ENCODE data around the gene PLXNA4.

The PLXNA4 gene

DNA sequence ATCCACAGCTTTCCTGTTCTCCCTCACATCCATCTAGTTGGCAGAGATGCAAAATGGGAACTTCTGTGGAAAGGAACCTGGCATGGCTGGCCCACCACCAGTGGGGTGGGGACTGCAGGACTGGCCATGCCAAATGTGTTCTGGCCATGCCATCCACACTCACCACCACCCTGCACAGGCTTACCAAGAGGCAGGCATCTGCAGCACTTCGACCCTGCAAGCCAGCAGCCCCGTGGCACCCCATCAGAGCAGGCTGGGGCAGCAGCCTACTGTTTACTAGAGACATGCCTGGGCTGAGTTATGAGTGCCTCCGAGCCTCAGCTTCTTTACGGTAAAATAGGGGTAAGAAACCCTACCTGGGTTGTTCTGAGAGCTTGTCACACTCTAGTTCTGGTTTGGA, 313.1 kb downstream of the PLXNA4 start:
- no peak for DNase-seq (ENCODE audit: low read depth)

- DNase-seq (ENCODE audit: low read depth): no peak
Observed at GRCh38 chr7:132262160-132262470, 314.2 kb downstream of the PLXNA4 start.

DNA sequence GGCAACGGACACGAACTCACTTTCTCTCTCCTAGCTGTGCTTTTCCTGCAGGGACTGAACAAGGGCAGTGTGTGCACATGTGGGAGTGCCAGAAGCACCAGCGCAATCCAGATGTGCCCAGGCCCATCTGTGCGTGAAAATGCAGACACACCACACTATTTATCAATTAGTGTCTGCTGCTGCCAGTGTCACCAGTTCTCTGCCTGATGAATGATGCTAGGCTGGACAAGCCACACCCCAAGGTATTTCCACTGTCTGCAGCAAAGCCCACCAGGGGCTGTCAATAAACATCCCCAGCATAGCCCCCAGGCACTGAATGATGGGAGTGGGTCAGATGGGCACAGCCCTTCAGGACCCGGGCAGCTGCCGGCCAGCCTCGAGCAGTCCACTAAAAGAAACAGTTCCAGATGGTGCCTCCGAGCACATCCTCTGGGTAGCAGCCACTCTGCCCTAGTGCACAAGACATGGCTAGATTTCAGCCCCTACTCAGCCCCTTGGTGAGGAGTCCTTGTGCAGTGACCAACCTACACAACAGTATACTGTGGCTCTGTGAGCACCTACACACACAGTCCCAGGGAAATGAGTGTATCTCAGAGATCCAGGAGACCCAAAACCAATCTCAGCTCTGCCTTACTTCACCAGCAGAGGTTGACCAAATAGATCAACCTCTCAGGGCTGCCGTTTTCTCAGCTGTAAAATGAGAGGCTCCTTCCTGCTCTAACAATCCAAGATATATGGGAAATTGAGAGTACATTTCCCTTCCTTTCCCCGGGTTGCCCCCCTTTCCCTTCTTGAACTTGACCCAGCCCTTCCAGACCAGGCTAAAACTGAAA, 314.7 kb downstream of the PLXNA4 start:
- no peak for DNase-seq (ENCODE audit: low read depth)

DNA sequence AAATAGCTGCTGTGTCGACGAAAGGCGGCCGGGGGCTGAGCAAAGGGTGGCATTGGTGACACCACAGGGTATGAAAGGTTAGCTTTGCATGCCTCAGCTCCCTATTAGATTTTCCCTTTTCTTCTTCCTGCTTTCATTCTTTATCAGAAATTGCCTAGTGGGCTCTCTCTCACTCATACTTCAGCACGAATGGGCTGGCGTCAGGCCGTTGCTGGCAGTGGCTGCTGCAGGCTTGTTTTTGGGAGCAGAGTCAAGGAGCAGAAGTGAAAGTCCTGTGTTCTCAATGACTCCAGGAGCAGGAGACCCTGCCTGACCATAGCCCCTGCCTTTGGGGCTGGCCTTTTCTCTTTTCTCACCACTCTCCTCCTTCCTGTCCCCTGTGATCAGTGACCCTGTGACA, 318.0 kb downstream of the PLXNA4 start:
- DNase-seq (ENCODE audit: low read depth): no peak

DNA sequence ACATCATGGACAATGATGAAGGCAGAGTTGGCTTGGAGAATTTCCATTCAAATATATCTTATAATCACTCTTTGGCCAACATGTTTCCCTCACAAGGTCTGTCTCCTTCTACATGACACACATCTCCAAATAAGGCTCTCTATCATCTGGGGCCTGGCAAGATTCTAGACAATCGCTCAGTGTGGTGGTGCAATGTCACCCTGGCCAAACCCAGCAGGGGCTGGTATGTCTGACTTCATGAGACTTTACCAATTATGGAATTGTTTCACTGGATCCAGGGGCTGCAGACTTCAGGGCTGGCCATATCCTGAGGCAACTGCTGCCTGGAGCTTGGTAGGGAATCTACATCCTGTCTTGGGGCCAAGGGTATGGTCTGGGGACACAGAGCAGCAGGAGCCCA, 319.0 kb downstream of the PLXNA4 start:
- no peak for DNase-seq (ENCODE audit: low read depth)

DNA sequence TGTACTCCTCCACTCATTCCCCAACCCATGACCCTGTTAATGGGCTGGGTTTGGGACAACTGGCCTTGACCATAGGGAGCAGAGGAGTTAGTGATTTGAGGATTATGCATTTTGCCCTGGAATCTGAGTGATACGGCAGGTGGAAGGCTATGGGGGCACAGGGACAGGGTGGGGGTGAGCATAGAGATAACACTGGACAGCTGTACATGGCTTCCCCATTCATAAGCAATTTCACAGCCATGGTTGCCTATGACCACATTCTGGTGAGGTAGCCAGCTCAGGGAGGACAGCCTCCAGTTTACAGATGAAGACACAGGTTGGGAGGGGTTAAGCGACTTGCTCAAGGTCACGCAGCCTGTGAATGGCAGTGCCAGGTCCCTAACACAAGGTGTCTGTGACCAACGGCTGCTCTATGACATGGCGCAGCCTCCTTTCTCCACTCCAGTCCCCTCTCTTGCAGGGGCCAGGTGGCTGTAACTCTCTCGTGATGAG, 319.5 kb downstream of the PLXNA4 start:
- no peak for DNase-seq (ENCODE audit: low read depth)

DNA sequence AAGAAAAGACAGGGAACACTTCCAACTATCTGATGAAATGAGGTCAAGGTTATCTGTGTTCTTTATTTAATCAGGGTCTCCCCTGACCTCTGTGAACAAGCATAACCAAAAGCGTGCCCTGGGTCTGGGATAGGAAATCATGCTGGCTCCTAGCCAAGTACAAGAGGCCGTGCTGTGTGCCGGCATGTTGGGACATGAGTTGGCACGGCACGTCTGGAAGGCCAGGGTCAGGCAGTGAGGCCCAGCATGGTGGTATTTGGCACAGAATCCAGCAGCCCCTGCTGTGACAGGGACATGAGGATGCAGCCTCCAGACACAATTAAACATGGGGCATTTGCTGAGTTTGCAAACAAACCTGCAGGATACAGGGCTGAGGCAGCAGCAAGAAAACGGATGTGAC, 320.4 kb downstream of the PLXNA4 start:
- no peak for DNase-seq (ENCODE audit: low read depth)

DNA sequence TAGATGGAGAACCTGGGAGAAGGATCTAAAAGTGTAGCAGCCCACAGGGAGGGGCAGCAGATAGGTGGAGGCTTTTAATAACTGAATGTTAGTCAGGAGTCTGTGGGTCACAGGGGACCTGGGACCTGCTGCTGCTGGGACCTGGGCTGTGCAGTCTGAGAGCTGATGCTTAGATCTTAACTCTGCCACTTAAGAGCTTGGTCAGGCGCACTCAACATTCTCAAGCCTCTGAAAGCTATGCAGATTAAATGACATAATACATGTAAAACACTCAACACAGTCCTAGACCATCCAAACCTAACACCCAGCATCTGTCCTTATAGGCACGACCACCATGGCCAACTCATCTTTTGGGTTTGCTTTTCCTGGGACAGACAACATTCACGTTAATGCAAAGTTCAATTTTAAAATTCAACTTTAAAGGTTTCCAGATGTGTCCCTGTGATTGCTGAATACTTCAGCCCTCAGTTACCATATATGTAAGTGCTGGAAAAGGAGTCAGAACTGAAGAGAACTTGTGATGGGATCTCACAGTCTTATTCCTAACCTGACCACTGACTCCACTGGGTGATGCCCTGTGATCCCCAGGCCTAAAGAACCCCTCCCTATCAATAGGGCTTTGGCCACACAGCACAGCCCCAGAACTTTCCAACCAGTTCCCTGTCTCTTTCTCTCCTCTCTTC, 321.0 kb downstream of the PLXNA4 start:
- no peak for DNase-seq (ENCODE audit: low read depth)

GRCh38 chr7:132254455-132254854, 321.8 kb downstream of the PLXNA4 start:
- no peak for DNase-seq (ENCODE audit: low read depth)

- DNase-seq (ENCODE audit: low read depth): no peak
Observed at GRCh38 chr7:132252793-132253100, 323.5 kb downstream of the PLXNA4 start.

DNA sequence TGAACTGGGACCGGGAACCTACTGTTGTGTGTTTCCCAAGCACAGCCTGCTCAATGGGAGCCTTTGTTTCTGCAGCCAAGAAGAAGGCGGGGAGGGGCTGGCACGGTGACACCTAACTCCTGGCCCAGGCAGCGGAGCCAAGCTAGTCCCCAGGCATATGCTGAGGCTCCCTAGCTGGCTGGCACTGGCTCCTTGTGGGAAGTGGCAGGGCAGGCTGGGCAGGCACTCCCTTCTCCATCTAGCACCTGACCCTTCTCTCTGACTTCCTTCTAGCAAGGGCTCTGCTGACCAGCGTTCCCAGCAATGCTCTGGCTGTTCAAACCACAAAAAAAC, 325.0 kb downstream of the PLXNA4 start:
- DNase-seq (ENCODE audit: low read depth): no peak

- no peak for DNase-seq (ENCODE audit: low read depth)
Observed at GRCh38 chr7:132250480-132251326, 325.6 kb downstream of the PLXNA4 start.

- no peak for DNase-seq (ENCODE audit: low read depth)
Observed at GRCh38 chr7:132249256-132249971, 326.9 kb downstream of the PLXNA4 start.

GRCh38 chr7:132248841-132249240, 327.4 kb downstream of the PLXNA4 start:
- no peak for DNase-seq (ENCODE audit: low read depth)

DNA sequence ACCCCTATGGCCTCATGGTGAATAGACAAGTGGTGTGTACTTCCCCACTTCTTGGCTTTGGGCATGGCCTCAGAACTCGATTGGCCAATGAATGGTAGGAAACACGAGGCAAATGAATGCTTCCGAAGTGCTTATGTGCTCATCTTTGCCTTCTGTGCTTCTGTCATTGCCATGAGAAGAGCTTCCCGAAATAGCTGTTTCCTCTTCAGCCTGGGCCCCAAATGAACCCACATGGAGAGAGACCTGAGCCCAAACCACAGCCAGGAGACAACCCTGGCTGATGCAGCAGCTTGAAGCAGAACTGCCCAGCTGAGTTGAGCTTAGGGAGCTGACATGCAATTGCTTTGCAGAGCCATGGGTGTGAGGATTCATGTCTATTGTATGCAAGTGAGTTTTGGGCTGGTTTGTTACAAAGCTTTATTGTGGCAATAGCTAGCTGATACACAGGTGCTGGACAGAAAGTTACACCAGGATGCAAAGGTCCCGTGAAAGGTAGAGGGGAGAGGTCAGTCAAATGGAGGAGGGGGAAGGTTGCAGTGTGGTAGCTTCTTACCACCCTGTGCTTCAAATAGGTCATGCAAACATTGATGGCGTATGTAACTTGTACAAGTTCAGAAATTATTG, 328.2 kb downstream of the PLXNA4 start:
- no peak for DNase-seq (ENCODE audit: low read depth)

DNA sequence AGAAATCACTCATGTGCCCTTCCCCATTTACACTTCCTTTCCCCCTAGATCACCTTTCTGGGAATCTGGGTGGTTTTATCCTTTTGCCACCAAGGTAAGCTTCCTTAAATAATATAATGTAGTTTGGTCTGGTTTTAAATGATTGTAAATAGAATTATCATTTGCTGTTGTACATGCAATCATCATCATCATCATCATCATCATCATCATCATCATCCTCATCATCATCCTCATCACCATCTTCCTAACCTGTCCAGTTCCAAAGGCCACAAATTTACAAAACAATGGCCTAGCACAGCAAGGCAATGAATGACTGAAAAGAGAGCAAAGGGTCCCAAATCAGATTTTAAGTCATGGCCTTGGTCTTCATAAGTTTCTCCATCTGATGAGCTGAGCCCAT, 329.7 kb downstream of the PLXNA4 start:
- no peak for DNase-seq (ENCODE audit: low read depth)

DNA sequence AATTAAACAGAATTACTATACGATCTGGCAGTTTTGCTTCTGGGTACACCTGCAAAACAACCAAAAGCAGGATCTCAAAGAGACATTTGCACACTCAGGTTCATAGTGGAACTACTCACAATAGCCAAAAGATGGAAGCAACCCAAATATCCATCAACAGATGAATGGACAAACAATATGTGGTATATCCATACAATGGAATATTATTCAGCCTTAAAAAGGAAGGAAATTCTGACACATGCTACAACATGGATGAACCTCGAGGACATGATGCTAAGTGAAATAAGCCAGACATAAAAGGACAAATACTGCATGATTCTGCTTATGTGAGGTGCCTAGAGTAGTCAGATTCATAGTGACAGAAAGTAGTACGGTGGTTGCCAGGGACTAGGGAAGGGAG, 330.7 kb downstream of the PLXNA4 start:
- DNase-seq (ENCODE audit: low read depth): no peak

DNA sequence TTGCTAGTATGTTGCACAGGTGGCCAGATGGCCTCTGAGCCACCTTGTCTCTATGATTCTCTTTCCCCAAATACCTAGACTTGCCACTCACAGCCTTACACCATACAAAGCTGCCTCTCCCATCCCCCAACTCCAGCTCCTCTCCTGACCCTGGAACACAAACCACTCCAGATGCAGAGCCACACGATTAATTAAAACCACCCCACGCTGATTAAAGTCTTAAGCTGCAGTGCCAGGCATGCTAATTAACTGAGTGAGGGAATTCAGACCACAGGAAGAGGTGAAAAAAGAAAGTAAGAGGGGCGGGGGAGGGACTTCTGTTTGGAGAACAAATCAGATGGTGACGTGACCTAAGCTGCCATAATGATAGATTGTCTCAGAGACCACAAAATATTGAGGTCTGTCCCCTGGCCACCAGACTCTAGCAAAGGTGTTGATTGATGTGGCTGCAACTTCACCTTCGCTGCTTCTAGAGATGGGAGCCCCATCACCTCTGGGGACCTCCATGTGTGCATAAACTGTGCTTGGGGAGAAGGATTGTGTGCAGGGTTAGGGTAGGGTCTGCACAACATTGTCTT, 331.3 kb downstream of the PLXNA4 start:
- no peak for DNase-seq (ENCODE audit: low read depth)

- no peak for DNase-seq (ENCODE audit: low read depth)
Observed at GRCh38 chr7:132243463-132243862, 332.8 kb downstream of the PLXNA4 start.

DNA sequence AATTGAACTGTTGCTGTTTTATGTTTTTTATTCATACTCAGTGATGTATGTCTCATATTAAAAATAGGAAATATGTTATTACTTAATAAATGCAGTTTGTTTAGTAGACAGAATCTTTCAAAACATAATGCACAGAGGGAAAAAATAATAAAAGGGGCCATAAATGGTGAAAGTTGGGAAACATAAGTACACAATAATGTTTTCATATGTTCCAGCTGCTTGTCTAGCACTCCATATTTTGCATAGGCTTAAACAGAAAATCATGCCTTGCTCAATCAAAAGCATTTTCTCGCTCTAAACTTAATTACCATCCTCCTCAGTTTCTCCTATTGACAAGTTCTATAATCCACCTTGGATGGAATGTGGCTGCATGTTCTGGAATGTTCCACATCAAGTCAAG, 333.2 kb downstream of the PLXNA4 start:
- no peak for DNase-seq (ENCODE audit: low read depth)

DNA sequence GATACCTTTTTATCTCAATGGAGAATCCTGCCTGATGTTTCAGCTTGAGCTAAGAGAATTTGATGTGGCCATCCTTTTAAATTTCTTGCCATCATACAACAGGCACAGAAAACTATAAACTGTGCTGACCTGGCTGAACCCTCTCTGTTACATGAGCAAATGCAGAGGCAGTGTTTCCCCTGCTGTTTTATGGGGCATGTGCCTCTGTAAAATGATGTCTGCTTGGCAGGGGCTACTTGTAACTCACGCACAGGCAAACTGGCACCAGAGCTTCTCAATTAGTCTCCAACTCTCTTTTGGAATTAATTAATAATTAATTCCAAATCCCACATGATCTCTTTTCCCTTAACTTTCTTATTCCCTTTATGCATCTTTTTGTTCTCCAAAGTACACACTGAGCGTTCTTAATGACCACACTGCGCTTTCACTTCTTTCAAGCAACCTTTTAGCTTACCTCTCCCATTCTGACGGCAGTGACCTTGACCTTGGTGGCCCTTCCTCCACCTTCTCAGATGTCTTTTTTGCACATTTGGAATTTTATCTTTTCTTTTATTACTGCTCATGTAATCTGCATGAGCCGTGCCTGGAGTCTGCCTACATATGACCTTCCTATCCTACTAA, 334.0 kb downstream of the PLXNA4 start:
- no peak for DNase-seq (ENCODE audit: low read depth)
